ENCODE results near the gene HABP2. TPM values are rescaled to one million over a fixed set of nuclear protein-coding genes. Genes with fewer than 3 reads are reported as not detected.

Gene HABP2
- total and polyA plus RNA-seq, 9 of the 15 experiments (the other 6 are each of a cell fraction or from before 2014, with no cell fraction given): 0.09 TPM; not detected in 8

DNA sequence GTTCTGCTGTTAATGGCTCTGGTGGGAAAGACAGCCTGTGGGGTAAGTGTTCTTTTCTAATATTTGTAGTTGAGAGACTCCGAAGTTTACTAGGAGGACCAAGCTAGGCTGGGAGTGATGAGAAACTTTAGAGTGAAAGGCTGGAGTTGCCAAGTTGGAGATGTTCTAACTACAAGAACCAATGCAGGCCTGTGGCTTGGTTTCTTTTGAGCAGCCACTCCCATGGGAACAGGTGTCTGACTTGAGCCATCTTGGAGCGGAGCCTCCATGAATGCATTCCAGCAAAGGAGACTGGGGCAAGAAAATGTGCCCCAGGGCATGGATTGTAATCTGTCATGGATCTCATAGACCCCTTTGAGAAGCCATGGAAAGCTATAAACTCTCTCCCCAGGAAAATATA, 296 bp downstream of the HABP2 start:
- no peak overlapping the region for H2AFZ ChIP-seq (ENCODE audit: low read depth, low read length)
- in situ Hi-C loops (cut with MboI) (no loop called here), intact Hi-C loops (cut with micrococcal nuclease) (no loop called here)
- TF ChIP-seq ZBED1 (IDR thresholded peaks at IDR 0.05): no peak
- no peak for TF ChIP-seq MITF (IDR thresholded peaks at IDR 0.05)
- no peak for TF ChIP-seq XRCC5 (IDR thresholded peaks at IDR 0.05; ENCODE audit: low read depth, low read length)
- no peak for TF ChIP-seq CC2D1A (IDR thresholded peaks at IDR 0.05)
- H3K9ac ChIP-seq (ENCODE audit: insufficient read depth in 1 of 2, low read depth in 2 of 2, low read length in 2 of 2): no peak overlapping the region
- H3K9me3 ChIP-seq (replicated peaks; ENCODE audit: control insufficient read depth, insufficient read depth, low read depth, low read length): no peaks in the 10 kb centered on the region
- FAIRE-seq (no peak), DNase-seq (ENCODE audit: extremely low read depth in 1 of 4, low spot score in 3 of 4) (no peak), ATAC-seq (no peak)
- no peak overlapping the region for H3K4me2 ChIP-seq (ENCODE audit: insufficient read depth, low read length)
- no peak overlapping the region for H3K27ac ChIP-seq (ENCODE audit: extremely low read depth, low read depth, low read length)
- H3K9me1 ChIP-seq (ENCODE audit: control insufficient read depth, insufficient read depth, low read length): no peaks in the 10 kb centered on the region
- no peaks in the 10 kb centered on the region for H3K36me3 ChIP-seq (ENCODE audit: control insufficient read depth, insufficient read depth, low read length)
- no peak overlapping the region for H3K4me3 ChIP-seq
- CTCF ChIA-PET (ENCODE audit: low intra/inter-chr PET ratio): no interaction called here
- BruUV-seq (replicated peaks): no TSS peak
- H3K27me3 ChIP-seq (ENCODE audit: control insufficient read depth in 2 of 2, insufficient read depth in 2 of 2, low read length in 2 of 2): no peaks in the 10 kb centered on the region
- WGBS (ENCODE audit: insufficient coverage, low coverage, missing lambda C conversion rate): 51% methylated on average over 2 of the region's 2 CpGs
- no peaks in the 10 kb centered on the region for H3K79me2 ChIP-seq (ENCODE audit: control insufficient read depth, insufficient read depth, low read length)
- no peaks in the 10 kb centered on the region for H4K20me1 ChIP-seq (replicated peaks; ENCODE audit: control insufficient read depth, insufficient read depth, low read length)
- POLR2A ChIA-PET: no interaction called here
- peaks cover 0 to 10% of the 10 kb centered on the region in 2 experiments; a peak in 3 of 5 replicates for H3K4me1 ChIP-seq (replicated peaks in 1 of 2; ENCODE audit: control insufficient read depth in 2 of 2, insufficient read depth in 2 of 2, low read length in 2 of 2)

- no peak for FAIRE-seq
Observed at GRCh38 chr10:113554214-113554613, 1.4 kb downstream of the HABP2 start.

More at GRCh38 chr10:113554214-113554613, 1.4 kb downstream of the HABP2 start:
- BruUV-seq (replicated peaks): no TSS peak
- Histone ChIP-seq H3K27me3 (ENCODE audit: control insufficient read depth in 2 of 2, insufficient read depth in 2 of 2, low read length in 2 of 2) (no peaks in the 10 kb centered on the region), H3K36me3 (ENCODE audit: control insufficient read depth, insufficient read depth, low read length) (no peaks in the 10 kb centered on the region), H3K4me2 (ENCODE audit: insufficient read depth, low read length) (no peak overlapping the region), H3K4me3 (no peak overlapping the region), H3K9ac (ENCODE audit: insufficient read depth in 1 of 2, low read depth in 2 of 2, low read length in 2 of 2) (no peak overlapping the region), H3K79me2 (ENCODE audit: control insufficient read depth, insufficient read depth, low read length) (no peaks in the 10 kb centered on the region), H3K27ac (ENCODE audit: extremely low read depth, low read depth, low read length) (no peak overlapping the region), H2AFZ (ENCODE audit: low read depth, low read length) (no peak overlapping the region), H3K9me1 (ENCODE audit: control insufficient read depth, insufficient read depth, low read length) (no peaks in the 10 kb centered on the region), H3K4me1 (replicated peaks in 1 of 2; ENCODE audit: control insufficient read depth in 2 of 2, insufficient read depth in 2 of 2, low read length in 2 of 2) (peaks cover 0 to 13% of the 10 kb centered on the region in 2 experiments; a peak in 3 of 5 replicates), H4K20me1 (replicated peaks; ENCODE audit: control insufficient read depth, insufficient read depth, low read length) (no peaks in the 10 kb centered on the region), H3K9me3 (replicated peaks; ENCODE audit: control insufficient read depth, insufficient read depth, low read depth, low read length) (no peaks in the 10 kb centered on the region)
- DNase-seq (ENCODE audit: extremely low read depth in 1 of 4, low spot score in 3 of 4) (no peak), ATAC-seq (no peak)
- WGBS (ENCODE audit: insufficient coverage, low coverage, missing lambda C conversion rate): 60% methylated on average over 4 of the region's 5 CpGs
- in situ Hi-C loops (cut with MboI) (no loop called here), intact Hi-C loops (cut with micrococcal nuclease) (no loop called here)
- TF ChIP-seq ZC3H8 (IDR thresholded peaks at IDR 0.05): no peak
- TF ChIP-seq CSDE1 (IDR thresholded peaks at IDR 0.05): no peak
- TF ChIP-seq IFI16 (CRISPR knock-in tag; IDR thresholded peaks at IDR 0.05): no peak
- TF ChIP-seq, protein P1, sequence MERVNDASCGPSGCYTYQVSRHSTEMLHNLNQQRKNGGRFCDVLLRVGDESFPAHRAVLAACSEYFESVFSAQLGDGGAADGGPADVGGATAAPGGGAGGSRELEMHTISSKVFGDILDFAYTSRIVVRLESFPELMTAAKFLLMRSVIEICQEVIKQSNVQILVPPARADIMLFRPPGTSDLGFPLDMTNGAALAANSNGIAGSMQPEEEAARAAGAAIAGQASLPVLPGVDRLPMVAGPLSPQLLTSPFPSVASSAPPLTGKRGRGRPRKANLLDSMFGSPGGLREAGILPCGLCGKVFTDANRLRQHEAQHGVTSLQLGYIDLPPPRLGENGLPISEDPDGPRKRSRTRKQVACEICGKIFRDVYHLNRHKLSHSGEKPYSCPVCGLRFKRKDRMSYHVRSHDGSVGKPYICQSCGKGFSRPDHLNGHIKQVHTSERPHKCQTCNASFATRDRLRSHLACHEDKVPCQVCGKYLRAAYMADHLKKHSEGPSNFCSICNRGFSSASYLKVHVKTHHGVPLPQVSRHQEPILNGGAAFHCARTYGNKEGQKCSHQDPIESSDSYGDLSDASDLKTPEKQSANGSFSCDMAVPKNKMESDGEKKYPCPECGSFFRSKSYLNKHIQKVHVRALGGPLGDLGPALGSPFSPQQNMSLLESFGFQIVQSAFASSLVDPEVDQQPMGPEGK (CRISPR knock-in tag; IDR thresholded peaks at IDR 0.05; ENCODE audit: borderline replicate concordance): no peak
- no peak for TF ChIP-seq ZNF644 (tag; IDR thresholded peaks at IDR 0.05; ENCODE audit: low read depth)
- TF ChIP-seq ZNF239 (CRISPR knock-in tag; IDR thresholded peaks at IDR 0.05): no peak
- ChIA-PET POLR2A (interaction anchor here (0.5 kb wide), 1 partner anchor 485 kb away, joined by 3 read pairs; no protein-coding TSS in a partner anchor), CTCF (ENCODE audit: low intra/inter-chr PET ratio) (no interaction called here)
